Neural progenitor cell (in vitro differentiated cells): ENCODE results near the gene RIPK3.

Experiments used
- CTCF ChIP-seq: fragments of 200-600 bp; sonication (generic); IDR thresholded peaks from 2 replicates; pipeline ENCODE4 v1.5.1; 2017; ENCODE audit warnings: antibody characterized with exemption, mild to moderate bottlenecking
- EZH2 ChIP-seq: fragments of 200-600 bp; sonication (generic); IDR thresholded peaks from 2 replicates; pipeline ENCODE4 v1.6.1; 2017; ENCODE audit warnings: antibody characterized with exemption, mild to moderate bottlenecking, moderate library complexity

- peak; percentile 48 for TF ChIP-seq EZH2
- TF ChIP-seq CTCF: peak; percentile 67
Observed at GRCh38 chr14:24332268-24332993, 7.4 kb downstream of the RIPK3 start.
